Measurements from ENCODE around the gene LYVE1.

Gene LYVE1

DNA sequence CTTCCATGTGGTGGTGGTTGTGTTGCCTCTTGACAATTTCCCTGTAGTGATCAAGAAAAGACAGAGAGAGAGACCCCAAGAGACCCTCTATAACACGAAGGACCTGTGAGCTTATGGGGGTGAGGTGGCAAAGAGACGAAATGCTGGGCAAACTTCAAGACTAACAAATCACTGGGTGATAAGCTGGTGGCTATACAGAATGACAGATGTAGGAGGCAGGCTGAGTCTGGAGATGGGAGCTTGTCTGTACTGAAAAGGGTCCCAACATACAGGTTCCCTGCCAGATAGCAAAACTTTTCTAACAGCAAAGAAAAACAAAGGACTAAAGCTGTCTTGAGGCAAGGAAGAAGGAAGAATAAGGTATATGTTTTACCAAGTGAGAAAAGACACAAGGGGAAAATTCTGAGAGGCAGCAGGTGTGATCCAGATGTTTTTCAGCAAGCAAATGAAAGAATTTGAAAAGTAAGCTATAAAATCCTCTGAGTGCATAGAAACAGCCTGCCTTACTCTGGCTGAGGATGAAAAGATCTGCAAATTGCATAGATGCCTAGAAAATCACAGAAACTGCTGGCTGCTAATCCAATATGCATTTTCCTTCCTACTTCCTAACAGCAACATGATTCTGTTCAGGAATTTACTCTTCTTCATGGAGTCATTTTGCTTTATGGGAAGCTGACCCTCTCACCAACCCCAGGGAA, 21.9 kb upstream of the LYVE1 start:
- DNase-seq = no peak

- DNase-seq = no peak
These were observed 20.4 kb upstream of the LYVE1 start for GRCh38 chr11:10588904-10589303.

DNA sequence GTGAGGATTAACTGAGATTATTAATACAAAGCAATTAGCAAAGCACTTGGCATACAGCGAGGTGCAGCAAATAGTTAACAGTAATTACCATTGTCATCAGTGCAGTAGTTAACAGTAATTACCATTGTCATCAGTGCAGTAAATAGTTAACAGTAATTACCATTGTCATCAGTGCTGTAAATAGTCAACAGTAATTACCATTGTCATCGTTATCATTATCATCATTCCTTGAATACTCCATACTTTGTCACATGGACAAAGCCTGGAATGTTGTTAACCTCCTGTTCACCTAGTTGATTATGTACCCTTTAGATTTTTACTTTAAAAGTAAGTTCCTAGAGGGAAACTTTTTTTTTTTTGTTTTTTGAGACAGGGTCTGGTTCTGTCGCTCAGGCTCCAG, 19.5 kb upstream of the LYVE1 start:
- no peak for DNase-seq

DNA sequence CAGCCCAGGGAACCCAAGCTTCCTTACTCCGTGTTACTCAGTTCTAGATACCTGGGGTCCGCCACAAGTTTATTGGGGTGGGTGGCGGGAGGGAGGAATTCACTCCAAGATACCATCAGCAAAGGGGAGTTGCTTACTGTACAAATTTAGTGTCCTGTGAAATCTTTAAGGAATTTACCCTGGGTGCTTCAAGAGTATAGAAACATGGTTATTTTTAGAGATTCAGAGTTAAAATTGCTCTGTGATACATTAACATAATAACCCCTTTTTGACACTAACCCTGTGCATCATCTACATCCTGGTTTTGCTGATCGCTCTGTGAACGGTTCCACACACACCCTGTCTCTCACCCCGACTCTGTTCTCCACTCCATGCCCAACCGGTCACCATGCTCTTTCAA, 18.9 kb upstream of the LYVE1 start:
- no peak for DNase-seq

- DNase-seq = no peak
These were observed 15.6 kb upstream of the LYVE1 start for GRCh38 chr11:10584071-10584501.

DNA sequence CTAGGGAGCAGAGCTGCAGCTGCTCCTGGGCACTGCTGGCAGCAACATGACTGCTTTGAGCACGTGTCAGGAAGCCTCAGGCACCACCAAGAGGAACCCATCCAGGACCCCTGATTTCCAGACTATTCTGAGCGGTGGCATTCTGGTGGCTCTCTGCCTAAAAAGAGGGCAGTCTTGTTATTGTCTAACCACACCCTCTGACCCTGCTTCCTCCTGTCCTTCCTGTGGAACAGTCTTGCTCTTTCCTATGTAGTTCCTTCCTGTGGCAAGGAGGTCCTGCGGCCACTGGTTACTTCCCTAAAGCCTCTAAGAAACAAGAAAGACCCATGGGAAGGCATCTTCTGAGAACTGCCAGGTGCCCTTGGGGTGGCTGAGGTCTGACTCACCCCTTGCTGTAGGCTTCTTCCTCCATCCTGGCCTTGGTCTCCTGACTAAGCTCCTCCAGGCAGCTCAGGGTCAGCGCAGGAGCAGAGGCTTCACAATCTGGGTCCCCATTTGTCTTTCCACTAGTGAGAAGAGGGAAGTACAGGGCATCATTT, 13.1 kb upstream of the LYVE1 start:
- DNase-seq = no peak

GRCh38 chr11:10580623-10581022, 12.2 kb upstream of the LYVE1 start:
- no peak for DNase-seq

DNA sequence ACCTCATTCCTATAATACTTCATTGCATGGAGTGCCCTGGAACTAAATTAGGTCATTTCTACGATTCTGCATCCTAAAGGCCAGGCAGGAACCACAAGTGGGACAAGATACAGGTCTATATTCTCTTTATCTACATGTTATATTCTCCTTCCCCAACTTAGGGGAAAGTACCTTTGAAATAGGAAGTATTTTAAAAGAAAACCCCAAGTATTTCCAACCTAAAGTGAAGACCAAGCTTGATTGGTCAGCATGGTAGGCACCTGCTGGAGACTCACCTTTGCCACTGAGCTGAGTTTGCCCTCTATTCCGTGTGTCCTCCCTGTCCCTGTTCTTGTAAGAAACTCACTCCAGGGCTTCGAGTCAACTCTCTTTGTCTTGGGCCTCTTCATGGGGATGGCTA, 11.2 kb upstream of the LYVE1 start:
- DNase-seq = no peak

DNA sequence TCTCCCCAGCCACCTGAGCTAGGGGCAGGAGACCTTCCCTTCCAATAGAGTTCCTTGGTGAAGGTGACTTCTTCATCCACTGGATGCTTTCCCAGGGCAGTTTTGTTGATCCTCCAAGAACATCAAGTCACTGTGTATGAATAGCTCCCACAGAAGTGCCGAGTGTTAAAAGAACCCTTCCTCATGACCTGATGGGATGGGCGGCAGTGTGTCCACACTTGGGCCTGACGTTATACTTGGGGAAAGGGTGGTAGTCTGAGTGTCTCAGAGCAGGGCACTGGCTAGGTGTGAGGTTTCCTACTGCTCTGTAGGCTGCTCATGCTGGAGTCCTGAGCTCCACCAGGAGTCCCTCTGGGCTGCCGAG, 7.6 kb upstream of the LYVE1 start:
- no peak for DNase-seq

- no peak for DNase-seq
These were observed 7.0 kb upstream of the LYVE1 start for GRCh38 chr11:10575346-10576034.

GRCh38 chr11:10573556-10573955, 5.1 kb upstream of the LYVE1 start:
- no peak for DNase-seq

DNA sequence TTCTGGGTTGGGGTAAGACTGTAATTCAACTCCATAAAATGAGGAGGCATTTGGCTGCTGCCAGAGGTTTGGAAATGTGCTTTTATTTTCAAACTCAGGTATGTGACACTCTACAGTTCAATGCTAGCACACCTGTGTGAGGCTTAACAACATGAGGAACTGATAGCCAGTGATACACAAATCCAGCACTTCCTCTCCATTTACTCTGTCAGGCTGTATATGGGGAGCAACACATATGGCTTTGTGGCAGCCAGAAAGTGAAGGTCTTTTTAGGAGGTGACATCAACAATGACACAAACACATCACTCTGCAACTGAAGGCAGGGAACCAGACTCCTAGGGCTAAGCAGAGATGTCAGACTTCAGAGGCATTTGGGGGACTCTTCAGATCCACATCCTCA, 4.6 kb upstream of the LYVE1 start:
- no peak for DNase-seq

GRCh38 chr11:10572533-10572932, 4.1 kb upstream of the LYVE1 start:
- no peak for DNase-seq

GRCh38 chr11:10567446-10567845, 1.0 kb downstream of the LYVE1 start:
- DNase-seq = no peak

GRCh38 chr11:10566257-10566957, 2.1 kb downstream of the LYVE1 start:
- DNase-seq = no peak

- DNase-seq = no peak
These were observed 3.0 kb downstream of the LYVE1 start for GRCh38 chr11:10565493-10565892.

- no peak for DNase-seq
These were observed 3.7 kb downstream of the LYVE1 start for GRCh38 chr11:10564696-10565318.

- no peak for DNase-seq
These were observed 4.4 kb downstream of the LYVE1 start for GRCh38 chr11:10564030-10564429.

- DNase-seq = no peak
These were observed 6.5 kb downstream of the LYVE1 start for GRCh38 chr11:10561947-10562346.

- DNase-seq = no peak
These were observed 7.2 kb downstream of the LYVE1 start for GRCh38 chr11:10561043-10561818.

- DNase-seq = no peak
These were observed 10.2 kb downstream of the LYVE1 start for GRCh38 chr11:10558288-10558687.

- no peak for DNase-seq
These were observed 11.9 kb downstream of the LYVE1 start for GRCh38 chr11:10556590-10556989.

Measured in amniotic stem cell (primary cell).